Ovary (tissue), 9 donors: ENCODE data around the gene C14orf93. TPM values are rescaled to one million over a fixed set of nuclear protein-coding genes. Genes with fewer than 3 reads are reported as not detected.

Source experiments
- DNase-seq, 5 donors: peaks; one replicate each; pipeline ENCODE4 v3.0.0-alpha.2; 2019 to 2020
- H3K27ac ChIP-seq, 2 donors: fragments of 200-600 bp; one replicate each; pipeline versions ENCODE4 v1.5.1 to v1.8.0; 2019 to 2022
- H3K27me3 ChIP-seq: fragments of 200-600 bp; one replicate; pipeline ENCODE4 v1.8.0; 2022
- H3K36me3 ChIP-seq: fragments of 200-600 bp; sonication (generic); one replicate; pipeline ENCODE4 v1.5.1; 2019
- H3K4me1 ChIP-seq: one replicate; pipeline ENCODE4 v1.8.1; 2013; ENCODE audit warnings: mild to moderate bottlenecking, moderate library complexity; ENCODE audit not compliant: insufficient read depth
- H3K4me3 ChIP-seq: fragments of 200-600 bp; sonication (generic); one replicate; pipeline ENCODE4 v1.5.1; 2017
- H3K9me3 ChIP-seq, 2 donors: fragments of 200-600 bp in 1 of 2; sonication (generic) in 1 of 2; one replicate each; pipeline versions ENCODE4 v1.5.1 to v1.8.1; 2013 to 2019; ENCODE audit warnings: mild to moderate bottlenecking in 1 of 2, moderate library complexity in 1 of 2
- EP300 ChIP-seq: sonication (generic); formaldehyde crosslinking; IDR thresholded peaks from one replicate; pipeline ENCODE4 v1.6.1; 2017; ENCODE audit warnings: antibody characterized with exemption
- POLR2A ChIP-seq: fragments of 450-650 bp; IDR thresholded peaks from one replicate; pipeline ENCODE4 v1.6.1; 2017; ENCODE audit warnings: antibody characterized with exemption, mild to moderate bottlenecking, moderate library complexity
- WGBS, 3 donors: extraction: QIAGEN DNeasy Blood & Tissue Kit in 1 of 3; methylation state at CpG; one replicate each; pipeline versions ENCODE4 v1.1.5 to v1.1.7; 2013 to 2017; 5-methylcytosine and 5-hydroxymethylcytosine counted together
- intact Hi-C, 4 donors: fragments of 100-400 bp; cut with DNase I; formaldehyde crosslinking; loops; one replicate each; pipeline versions ENCODE4 v1.11.0 to v1.15.1; 2022 to 2023
- polyA plus RNA-seq, 2 donors: library from polyadenylated mRNA; stranded (reverse); fragments of 200-250 nt in 1 of 2; fragments of 350-450 nt in 1 of 2; fragmentation: Illumina TruSeq in 1 of 2; extraction: RNeasy Lipid Tissue Mini Kit (QIAGEN cat#74804) in 1 of 2; gene quantifications; one replicate each; pipeline ENCODE4 v1.2.3, GENCODE V29; 2013 to 2014
- total RNA-seq, 7 donors: library from RNA; depleted of rRNA in 2 of 7; stranded (reverse); fragments of >200 nt in 2 of 7; fragmentation: NEBNext Ultra II Directional in 3 of 7; extraction: Animal tissue kit (Norgen Biotek cat#: 25700) in 3 of 7; gene quantifications; one replicate each; pipeline versions ENCODE4 v1.1.0 to v1.2.4, GENCODE V29; 2016 to 2023
- TF ChIP-seq, protein P1 (sequence below), 3 donors: fragments of 450-650 bp in 2 of 3; fragments of 200-600 bp in 1 of 3; IDR thresholded peaks; one replicate each; pipeline versions ENCODE4 v1.5.1 to v1.8.0; 2016 to 2022; ENCODE audit warnings: antibody characterized with exemption in 3 of 3, mild to moderate bottlenecking in 1 of 3
- donor health status: DM: no; HTN: no; CAD: no; lungs with moderate emphysema.
- donor health status: DM: no; HTN: no; CAD: no.
- donor health status: Bipolar disorder and iron deficiency.
- donor health status: DM: yes; HTN: yes; CAD: no.
- donor health status: DM: no; HTN: no; CAD: no.
- donor health status: DM: yes; HTN: yes; CAD: no.

C14orf93 gene
- total and polyA plus RNA-seq, 9 donors = 7.2 to 12.7 (median 10.8) TPM

GRCh38 chr14:23054000-23054811 lies 44.3 kb upstream of the C14orf93 start:
- TF ChIP-seq POLR2A (no peak), EP300 (no peak)
- TF ChIP-seq, protein P1, sequence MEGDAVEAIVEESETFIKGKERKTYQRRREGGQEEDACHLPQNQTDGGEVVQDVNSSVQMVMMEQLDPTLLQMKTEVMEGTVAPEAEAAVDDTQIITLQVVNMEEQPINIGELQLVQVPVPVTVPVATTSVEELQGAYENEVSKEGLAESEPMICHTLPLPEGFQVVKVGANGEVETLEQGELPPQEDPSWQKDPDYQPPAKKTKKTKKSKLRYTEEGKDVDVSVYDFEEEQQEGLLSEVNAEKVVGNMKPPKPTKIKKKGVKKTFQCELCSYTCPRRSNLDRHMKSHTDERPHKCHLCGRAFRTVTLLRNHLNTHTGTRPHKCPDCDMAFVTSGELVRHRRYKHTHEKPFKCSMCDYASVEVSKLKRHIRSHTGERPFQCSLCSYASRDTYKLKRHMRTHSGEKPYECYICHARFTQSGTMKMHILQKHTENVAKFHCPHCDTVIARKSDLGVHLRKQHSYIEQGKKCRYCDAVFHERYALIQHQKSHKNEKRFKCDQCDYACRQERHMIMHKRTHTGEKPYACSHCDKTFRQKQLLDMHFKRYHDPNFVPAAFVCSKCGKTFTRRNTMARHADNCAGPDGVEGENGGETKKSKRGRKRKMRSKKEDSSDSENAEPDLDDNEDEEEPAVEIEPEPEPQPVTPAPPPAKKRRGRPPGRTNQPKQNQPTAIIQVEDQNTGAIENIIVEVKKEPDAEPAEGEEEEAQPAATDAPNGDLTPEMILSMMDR (IDR thresholded peaks at IDR 0.05) = no peak
- no peaks in the 10 kb centered on the region for H3K36me3 ChIP-seq
- intact Hi-C loops = loop anchor here in 1 of 4 donors (5.0 kb wide), 1 partner anchor 57 kb away; no protein-coding TSS in a partner anchor
- WGBS, 3 donors = 81 to 84% (median 81%) methylated on average over 16 to 17 of the region's 17 CpGs
- H3K27me3 ChIP-seq = no peaks in the 10 kb centered on the region
- no peak overlapping the region for H3K27ac ChIP-seq
- H3K4me3 ChIP-seq = no peak overlapping the region
- H3K9me3 ChIP-seq = no peaks in the 10 kb centered on the region
- no peaks in the 10 kb centered on the region for H3K4me1 ChIP-seq
- peak in 2 of 5 donors; percentile 25 to 40 for DNase-seq

- no peaks in the 10 kb centered on the region for H3K9me3 ChIP-seq
- H3K4me3 ChIP-seq = no peak overlapping the region
- no peaks in the 10 kb centered on the region for H3K27me3 ChIP-seq
- H3K36me3 ChIP-seq = no peaks in the 10 kb centered on the region
- no peaks in the 10 kb centered on the region for H3K4me1 ChIP-seq
- TF ChIP-seq EP300 (no peak), POLR2A (no peak)
- TF ChIP-seq, protein P1 (IDR thresholded peaks at IDR 0.05) = no peak
- intact Hi-C loops = loop anchor here in 1 of 4 donors (5.0 kb wide), 1 partner anchor 56 kb away; no protein-coding TSS in a partner anchor
- 94 to 96% (median 96%) methylated on average over 10 of the region's 10 CpGs for WGBS, 3 donors
- DNase-seq = peak in 1 of 5 donors; percentile 29
- no peak overlapping the region for H3K27ac ChIP-seq
Measured at GRCh38 chr14:23053426-23053825, 43.5 kb upstream of the C14orf93 start.

DNA sequence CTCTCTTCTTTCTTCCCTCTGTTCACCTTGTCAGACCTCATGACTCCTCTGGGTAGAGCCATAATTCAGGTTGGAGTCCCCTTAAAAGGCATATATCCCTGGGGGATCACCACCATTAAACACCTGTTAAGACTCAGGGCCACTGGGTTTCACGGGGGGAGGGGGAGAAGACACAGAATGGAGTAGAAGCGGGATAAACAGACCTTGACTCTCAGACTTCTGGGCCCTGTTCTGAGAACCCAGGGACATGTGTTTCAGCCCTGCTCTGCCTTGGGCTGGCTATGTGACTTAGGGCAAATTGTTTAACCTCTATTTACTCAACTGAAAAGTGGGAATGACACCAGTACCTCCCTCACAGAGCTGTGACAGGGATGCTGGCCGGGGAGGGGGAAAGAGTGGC lies 42.7 kb upstream of the C14orf93 start:
- DNase-seq = peak in 1 of 5 donors; percentile 4
- 63 to 70% (median 68%) methylated on average over 3 of the region's 3 CpGs for WGBS, 3 donors
- Histone ChIP-seq H3K4me1 (no peaks in the 10 kb centered on the region), H3K36me3 (no peaks in the 10 kb centered on the region), H3K27ac (no peak overlapping the region), H3K27me3 (no peaks in the 10 kb centered on the region), H3K4me3 (no peak overlapping the region), H3K9me3 (no peaks in the 10 kb centered on the region)
- intact Hi-C loops = loop anchor here in 1 of 4 donors (5.0 kb wide), 1 partner anchor 55 kb away; no protein-coding TSS in a partner anchor
- TF ChIP-seq POLR2A (no peak), EP300 (no peak)
- TF ChIP-seq, protein P1 (IDR thresholded peaks at IDR 0.05) = no peak

DNA sequence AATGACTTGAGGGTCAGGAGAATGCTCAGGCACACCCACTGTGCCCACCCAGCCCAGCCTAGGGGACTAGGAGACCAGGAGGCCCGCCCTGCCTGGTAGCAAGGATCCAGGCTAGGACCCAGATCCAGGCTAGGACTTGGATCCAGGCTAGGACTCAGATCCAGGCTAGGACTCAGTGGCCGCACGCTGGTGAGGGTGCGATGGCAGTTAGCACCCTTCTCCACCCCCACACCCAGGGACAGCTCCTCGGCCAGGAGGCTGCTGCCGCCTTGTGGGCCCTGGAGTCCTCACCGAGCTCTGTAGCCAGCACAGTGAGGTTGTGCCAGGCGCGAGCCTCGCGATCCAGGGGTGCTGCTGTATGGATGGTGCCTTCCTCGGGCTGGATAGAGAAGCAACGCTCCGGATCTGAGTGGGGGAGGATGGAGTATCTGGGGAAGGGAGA lies 42.3 kb upstream of the C14orf93 start:
- Histone ChIP-seq H3K9me3 (no peaks in the 10 kb centered on the region), H3K27me3 (no peaks in the 10 kb centered on the region), H3K27ac (no peak overlapping the region), H3K4me1 (no peaks in the 10 kb centered on the region), H3K36me3 (no peaks in the 10 kb centered on the region), H3K4me3 (no peak overlapping the region)
- intact Hi-C loops = loop anchor here in 1 of 4 donors (5.0 kb wide), 1 partner anchor 55 kb away; no protein-coding TSS in a partner anchor
- DNase-seq = peak in 2 of 5 donors; percentile 25 to 31
- WGBS, 3 donors = 63 to 70% (median 63%) methylated on average over 14 of the region's 14 CpGs
- TF ChIP-seq, protein P1 (IDR thresholded peaks at IDR 0.05) = no peak
- TF ChIP-seq EP300 (no peak), POLR2A (no peak)
